ENCODE data around the gene FAM234B. TPM values are rescaled to one million over a fixed set of nuclear protein-coding genes. Genes with fewer than 3 reads are reported as not detected.

The FAM234B gene
- total and polyA plus RNA-seq, 2 experiments from 2014 or later: 9.5 to 21.1 TPM

DNA sequence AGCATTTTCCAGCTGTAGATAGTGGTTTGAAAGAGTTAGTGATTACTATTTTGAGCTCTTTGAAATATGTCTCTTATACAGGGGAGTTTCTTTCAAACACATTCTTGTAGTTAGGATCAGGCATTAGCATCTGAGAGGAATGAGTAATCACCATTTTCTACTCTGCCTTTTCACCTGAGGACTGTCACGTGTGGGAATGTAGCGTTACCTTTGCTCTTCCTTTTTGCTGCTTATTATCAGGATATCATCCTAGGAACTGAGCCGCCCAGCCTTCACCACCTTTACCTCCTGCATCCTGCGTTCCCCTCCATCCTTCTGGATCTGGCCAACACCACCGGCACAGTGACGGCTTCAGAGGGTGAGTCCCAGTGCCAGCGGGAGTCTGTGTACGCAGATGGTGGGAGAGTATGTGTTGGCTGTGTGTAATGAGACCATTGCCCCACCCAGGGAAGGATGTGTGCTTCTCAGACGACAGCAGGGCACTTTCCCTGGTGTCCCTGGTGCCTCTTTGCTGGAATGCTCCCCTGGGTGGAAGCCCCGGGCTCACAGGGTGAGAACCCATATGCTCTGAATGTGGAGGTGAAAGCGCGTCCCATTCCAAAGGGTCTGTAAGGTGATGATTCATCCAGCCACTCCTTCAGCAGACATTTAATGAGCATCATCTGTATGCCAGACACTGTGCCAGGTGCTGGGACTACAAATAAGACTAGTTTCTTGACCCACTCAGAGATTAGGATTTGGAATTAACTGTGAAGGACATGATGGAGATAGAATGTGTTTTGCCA is 31.8 kb downstream of the FAM234B start (continued):
- TF ChIP-seq ZNF462 (CRISPR knock-in tag; IDR thresholded peaks at IDR 0.05) (no peak), CREB1 (CRISPR knock-in tag; IDR thresholded peaks at IDR 0.05; ENCODE audit: low read depth) (no peak), ZNF331 (CRISPR knock-in tag; IDR thresholded peaks at IDR 0.05; ENCODE audit: low read depth) (no peak), EZH2 (IDR thresholded peaks at IDR 0.05; ENCODE audit: low read depth, unreplicated experiment) (no peak), STAT1 (IDR thresholded peaks at IDR 0.05; ENCODE audit: unreplicated experiment) (no peak), REST (IDR thresholded peaks at IDR 0.05; ENCODE audit: unreplicated experiment) (no peak), POLR2AphosphoS5 (IDR thresholded peaks at IDR 0.05; ENCODE audit: low read depth) (no peak), JUNB (IDR thresholded peaks at IDR 0.05; ENCODE audit: unreplicated experiment) (no peak)

Data from GM23338 (cell line).